Measurements from ENCODE around the gene HES2. TPM values are rescaled to one million over a fixed set of nuclear protein-coding genes. Genes with fewer than 3 reads are reported as not detected.

HES2 gene, protein sequence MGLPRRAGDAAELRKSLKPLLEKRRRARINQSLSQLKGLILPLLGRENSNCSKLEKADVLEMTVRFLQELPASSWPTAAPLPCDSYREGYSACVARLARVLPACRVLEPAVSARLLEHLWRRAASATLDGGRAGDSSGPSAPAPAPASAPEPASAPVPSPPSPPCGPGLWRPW
- 6.4 TPM for total RNA-seq
- long read RNA-seq, full-length matches to known transcripts, result 7 of 12 reads
- long read RNA-seq, partial matches to known transcripts, result 1 of 12 reads
- long read RNA-seq, other reads (novel, unspliced or antisense), result 4 of 12 reads

DNA sequence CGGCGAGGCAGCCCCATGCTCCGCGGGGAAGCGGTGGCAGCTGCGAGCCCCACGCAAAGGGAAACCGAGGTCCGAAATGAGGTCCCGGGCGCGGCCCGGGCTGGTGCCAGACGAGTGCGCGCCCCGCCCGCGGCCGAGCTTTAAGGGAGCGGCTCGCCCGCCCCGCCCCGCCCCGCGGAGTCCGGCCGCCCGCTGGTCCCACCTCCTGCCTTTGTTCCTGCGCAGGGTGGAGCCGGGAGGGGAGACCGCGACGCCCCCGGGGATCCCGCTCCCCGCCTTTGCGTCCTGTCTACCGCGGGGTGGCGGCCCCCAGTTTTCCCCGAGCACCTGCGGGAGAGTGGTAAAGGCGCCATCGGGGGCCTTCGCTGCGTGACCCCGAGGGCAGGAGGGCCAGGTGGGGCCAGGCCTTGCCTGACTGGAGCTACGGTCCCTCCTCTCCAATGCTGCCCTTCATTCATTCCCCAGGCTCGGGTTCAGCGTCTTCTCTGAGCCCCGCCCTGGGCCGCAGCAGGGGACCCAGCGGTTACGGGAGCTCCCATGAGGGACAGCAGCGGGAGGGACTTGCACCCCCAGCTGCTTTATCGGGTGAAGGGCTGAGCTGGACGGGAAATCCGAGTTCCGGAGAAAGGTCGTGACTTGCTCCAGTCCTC, at the start of gene HES2:
Gene HES2, minus strand, starts transcription at position 116 of the 650 bp plus-strand sequence. Its CDS starts 99 bp downstream, at position 17.
- H3K27ac ChIP-seq, result no peak within 1 kb of the TSS
- H3K36me3 ChIP-seq, result no peaks in the 10 kb centered on the region
- DNase-seq, result no peak
- peaks cover 48% of the 10 kb centered on the region for H3K4me1 ChIP-seq
- peak; percentile 62 to 75 for ATAC-seq
- intact Hi-C loops (cut with DNase I), result no loop called here
- TF ChIP-seq, protein P1, sequence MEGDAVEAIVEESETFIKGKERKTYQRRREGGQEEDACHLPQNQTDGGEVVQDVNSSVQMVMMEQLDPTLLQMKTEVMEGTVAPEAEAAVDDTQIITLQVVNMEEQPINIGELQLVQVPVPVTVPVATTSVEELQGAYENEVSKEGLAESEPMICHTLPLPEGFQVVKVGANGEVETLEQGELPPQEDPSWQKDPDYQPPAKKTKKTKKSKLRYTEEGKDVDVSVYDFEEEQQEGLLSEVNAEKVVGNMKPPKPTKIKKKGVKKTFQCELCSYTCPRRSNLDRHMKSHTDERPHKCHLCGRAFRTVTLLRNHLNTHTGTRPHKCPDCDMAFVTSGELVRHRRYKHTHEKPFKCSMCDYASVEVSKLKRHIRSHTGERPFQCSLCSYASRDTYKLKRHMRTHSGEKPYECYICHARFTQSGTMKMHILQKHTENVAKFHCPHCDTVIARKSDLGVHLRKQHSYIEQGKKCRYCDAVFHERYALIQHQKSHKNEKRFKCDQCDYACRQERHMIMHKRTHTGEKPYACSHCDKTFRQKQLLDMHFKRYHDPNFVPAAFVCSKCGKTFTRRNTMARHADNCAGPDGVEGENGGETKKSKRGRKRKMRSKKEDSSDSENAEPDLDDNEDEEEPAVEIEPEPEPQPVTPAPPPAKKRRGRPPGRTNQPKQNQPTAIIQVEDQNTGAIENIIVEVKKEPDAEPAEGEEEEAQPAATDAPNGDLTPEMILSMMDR (IDR thresholded peaks at IDR 0.05), result no peak
- H3K9me3 ChIP-seq, result no peaks in the 10 kb centered on the region
- H3K27me3 ChIP-seq (ENCODE audit: low read depth), result peaks cover 98% of the 10 kb centered on the region
- H3K4me3 ChIP-seq, result peak within 1 kb of the TSS; percentile 50

DNA sequence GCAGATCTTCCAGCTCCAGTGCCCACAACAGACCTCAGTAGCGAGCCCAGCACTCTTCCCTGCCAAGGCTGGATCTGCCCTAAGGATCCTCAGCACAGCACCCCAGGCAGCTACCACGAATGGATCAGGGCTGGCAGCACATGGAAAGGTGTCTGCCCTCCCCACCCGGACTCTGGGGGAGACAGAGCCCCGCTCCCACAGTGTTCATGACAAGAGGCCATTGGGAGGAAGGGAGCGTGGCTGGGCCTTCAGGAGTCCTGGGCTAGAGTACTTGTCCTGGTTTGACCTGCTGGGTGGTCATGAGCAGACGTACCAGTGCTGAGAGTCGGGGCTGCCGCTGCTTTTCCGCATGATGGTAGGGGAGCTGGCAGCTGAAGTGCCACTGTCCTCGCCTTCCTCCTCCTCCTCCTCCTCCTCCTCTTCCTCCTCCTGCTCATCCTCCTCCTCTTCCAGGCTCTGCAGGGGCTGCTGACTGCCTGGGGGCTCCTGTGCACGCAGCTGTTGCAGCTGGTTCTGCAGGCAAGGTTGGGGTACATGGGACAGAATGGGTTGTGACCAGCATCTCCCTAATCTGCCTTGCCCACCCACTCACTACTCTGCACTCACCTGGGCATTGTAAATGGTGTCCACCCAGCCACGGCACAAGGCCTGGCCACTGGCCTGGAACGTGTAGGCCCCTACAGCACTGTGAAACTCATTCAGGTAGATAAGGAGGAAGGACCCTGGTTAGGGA, 49.2 kb upstream of the HES2 start:
- no peaks in the 10 kb centered on the region for H3K4me1 ChIP-seq
- H3K27me3 ChIP-seq (ENCODE audit: low read depth), result peaks cover 5% of the 10 kb centered on the region
- DNase-seq, result no peak
- H3K4me3 ChIP-seq, result no peak overlapping the region
- no peaks in the 10 kb centered on the region for H3K9me3 ChIP-seq
- peaks cover 15% of the 10 kb centered on the region for H3K36me3 ChIP-seq
- ATAC-seq, result no peak
- TF ChIP-seq, protein P1 (IDR thresholded peaks at IDR 0.05), result no peak
- no peak overlapping the region for H3K27ac ChIP-seq
- intact Hi-C loops (cut with DNase I), result no loop called here

DNA sequence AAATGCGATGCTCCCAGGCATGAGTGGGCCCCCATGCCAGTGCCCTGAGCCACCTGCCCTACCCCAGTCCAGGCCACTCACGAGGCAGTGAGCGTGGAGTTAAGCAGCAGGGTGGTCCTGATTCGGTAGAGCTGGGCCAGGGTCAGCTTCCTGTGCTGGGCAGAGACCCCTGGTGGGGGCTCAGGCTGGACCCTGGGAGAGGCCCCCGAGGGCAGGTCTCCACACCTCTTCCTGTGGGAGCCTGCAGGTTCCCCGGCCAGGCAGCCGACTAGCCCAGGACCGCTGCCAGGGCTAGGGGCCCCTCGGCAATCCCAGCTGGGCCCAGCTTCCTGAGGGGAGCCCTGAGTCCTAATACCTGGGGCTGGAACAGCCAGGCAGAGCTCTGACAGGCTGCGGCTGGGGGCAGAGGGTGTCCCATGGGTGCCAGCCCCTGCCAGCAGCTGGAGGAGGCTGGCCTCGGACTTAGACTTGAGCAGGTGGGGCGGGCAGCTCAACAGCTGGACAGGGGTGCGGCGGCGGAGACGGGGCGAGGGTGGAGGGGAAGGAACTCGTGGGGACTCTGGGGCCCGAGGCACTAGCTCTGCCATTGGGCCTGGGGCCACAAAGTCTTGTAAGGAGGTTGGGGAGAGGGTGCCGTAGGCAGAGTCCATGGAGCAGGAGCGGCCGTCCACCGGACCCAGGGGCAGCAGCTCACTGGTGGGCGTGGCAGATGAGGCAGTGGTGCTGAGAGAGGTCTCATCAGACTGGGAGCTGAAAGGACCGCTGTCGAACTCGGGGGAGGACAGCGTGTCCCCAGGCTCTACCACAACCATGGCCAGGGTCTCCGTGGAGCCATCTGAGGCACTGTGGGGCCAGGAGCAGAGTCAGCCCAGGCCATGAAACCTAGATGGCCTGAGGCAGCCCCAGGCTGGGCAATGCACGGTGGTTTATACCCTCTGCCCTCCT, 48.3 kb upstream of the HES2 start:
- peaks cover 15% of the 10 kb centered on the region for H3K36me3 ChIP-seq

DNA sequence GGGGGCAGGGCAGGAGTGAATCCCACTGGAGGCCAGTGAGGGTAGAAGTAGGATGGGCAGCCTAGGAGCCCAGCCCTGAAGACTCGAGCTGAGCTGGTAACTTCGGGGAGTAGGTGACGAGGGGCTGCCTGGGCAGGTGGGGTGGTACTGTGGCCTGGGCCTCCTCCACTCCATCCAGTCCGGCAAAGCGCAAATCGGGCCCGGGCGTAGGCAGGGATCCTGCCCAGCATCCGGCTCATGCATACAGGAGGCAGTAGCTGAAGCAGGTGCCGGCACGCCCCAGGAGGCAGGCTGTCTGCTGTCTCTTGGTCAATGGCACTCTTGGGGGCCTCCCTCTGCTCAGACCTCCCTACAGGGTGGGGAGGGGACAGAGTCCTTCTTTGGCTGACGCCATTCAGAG, 47.5 kb upstream of the HES2 start:
- no peaks in the 10 kb centered on the region for H3K9me3 ChIP-seq
- no peak overlapping the region for H3K4me3 ChIP-seq
- DNase-seq (no peak), ATAC-seq (no peak)
- TF ChIP-seq, protein P1 (IDR thresholded peaks at IDR 0.05), result no peak
- H3K27ac ChIP-seq, result no peak overlapping the region
- H3K27me3 ChIP-seq (ENCODE audit: low read depth), result peaks cover 5% of the 10 kb centered on the region
- no peaks in the 10 kb centered on the region for H3K4me1 ChIP-seq
- intact Hi-C loops (cut with DNase I), result no loop called here
- peaks cover 21% of the 10 kb centered on the region for H3K36me3 ChIP-seq

More for the DNA sequence above, 48.3 kb upstream of the HES2 start:
- DNase-seq (no peak), ATAC-seq (no peak)
- intact Hi-C loops (cut with DNase I), result no loop called here
- TF ChIP-seq, protein P1 (IDR thresholded peaks at IDR 0.05), result no peak
- Histone ChIP-seq H3K4me3 (no peak overlapping the region), H3K27me3 (ENCODE audit: low read depth) (peaks cover 5% of the 10 kb centered on the region), H3K4me1 (no peaks in the 10 kb centered on the region), H3K27ac (no peak overlapping the region), H3K9me3 (no peaks in the 10 kb centered on the region)

DNA sequence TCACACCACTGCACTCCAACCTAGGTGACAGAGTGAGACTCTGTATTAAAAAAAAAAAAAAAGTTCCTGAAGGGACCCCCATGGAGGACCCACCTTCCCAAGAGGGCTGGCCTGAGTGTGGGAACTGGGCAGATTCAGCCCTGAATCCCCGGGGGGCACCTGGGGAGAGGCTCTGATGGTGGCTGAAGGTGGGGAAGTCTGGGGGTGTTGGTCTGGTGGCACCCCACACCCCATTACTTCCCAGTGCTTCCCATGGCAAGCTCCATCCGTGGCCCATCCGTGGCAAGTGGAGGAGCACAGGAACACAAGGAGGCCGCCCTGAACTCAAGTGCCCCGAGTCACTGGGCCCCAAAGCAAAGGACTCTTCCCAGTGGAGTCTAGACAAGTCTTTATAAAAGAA, 47.0 kb upstream of the HES2 start:
- H3K27me3 ChIP-seq (ENCODE audit: low read depth), result peaks cover 7% of the 10 kb centered on the region
- no peak for DNase-seq
- intact Hi-C loops (cut with DNase I), result no loop called here
- no peak overlapping the region for H3K4me3 ChIP-seq
- peaks cover 24% of the 10 kb centered on the region for H3K36me3 ChIP-seq
- H3K4me1 ChIP-seq, result no peaks in the 10 kb centered on the region
- no peak overlapping the region for H3K27ac ChIP-seq
- no peak for ATAC-seq
- no peaks in the 10 kb centered on the region for H3K9me3 ChIP-seq
- TF ChIP-seq, protein P1 (IDR thresholded peaks at IDR 0.05), result no peak
